Calu3 (cell line): ENCODE measurements around the gene SIRT7. TPM values are rescaled to one million over a fixed set of nuclear protein-coding genes. Genes with fewer than 3 reads are reported as not detected.

ENCODE experiments used
- BruUV-seq: library from RNA; stranded (reverse); fragments of 400-500 nt; replicated peaks from 2 replicates; lab custom pipeline; 2021; lab: Mats Ljungman, UMichigan
- CTCF ChIA-PET: fragments of 300-600 bp; sonication (Branson Sonifier 250); formaldehyde crosslinking; loops from one replicate; lab custom pipeline; 2022; ENCODE audit warnings: antibody characterized with exemption; lab: Charles Lee
- DNase-seq: peaks from one replicate; pipeline ENCODE4 v3.0.0; 2022
- H3K27ac Mint-ChIP-seq: one replicate; pipeline ENCODE4 v1.8.0; 2022; ENCODE audit warnings: mixed read lengths; ENCODE audit not compliant: unreplicated experiment
- H3K27me3 Mint-ChIP-seq: one replicate; pipeline ENCODE4 v1.8.0; 2022; ENCODE audit warnings: mixed read lengths; ENCODE audit not compliant: unreplicated experiment
- H3K36me3 Mint-ChIP-seq: one replicate; pipeline ENCODE4 v1.8.0; 2022; ENCODE audit warnings: mild to moderate bottlenecking, moderate library complexity, mixed read lengths; ENCODE audit not compliant: insufficient read depth, unreplicated experiment
- H3K4me1 Mint-ChIP-seq: one replicate; pipeline ENCODE4 v1.8.0; 2022; ENCODE audit warnings: mild to moderate bottlenecking, low read depth, mixed read lengths; ENCODE audit not compliant: unreplicated experiment
- H3K4me3 Mint-ChIP-seq: one replicate; pipeline ENCODE4 v1.8.0; 2022; ENCODE audit warnings: mild to moderate bottlenecking, low read depth, moderate library complexity, mixed read lengths; ENCODE audit not compliant: unreplicated experiment
- H3K9me3 Mint-ChIP-seq: one replicate; pipeline ENCODE4 v1.8.0; 2022; ENCODE audit warnings: low read depth, mixed read lengths; ENCODE audit not compliant: unreplicated experiment
- intact Hi-C: fragments of 100-400 bp; cut with micrococcal nuclease; formaldehyde crosslinking; loops from one replicate; pipeline ENCODE4 v1.10.0; 2022; ENCODE audit not compliant: unreplicated experiment
- total RNA-seq: library from RNA; stranded (reverse); gene quantifications from 2 replicates; pipeline ENCODE4 v1.2.3, GENCODE V29; 2022
- TF ChIP-seq, protein P1 (sequence below): fragments of 200-600 bp; IDR thresholded peaks from one replicate; pipeline ENCODE4 v1.8.0; 2022; ENCODE audit warnings: antibody characterized with exemption; ENCODE audit not compliant: unreplicated experiment

The SIRT7 gene
- total RNA-seq, 1 experiment from 2014 or later = 50.3 TPM

DNA sequence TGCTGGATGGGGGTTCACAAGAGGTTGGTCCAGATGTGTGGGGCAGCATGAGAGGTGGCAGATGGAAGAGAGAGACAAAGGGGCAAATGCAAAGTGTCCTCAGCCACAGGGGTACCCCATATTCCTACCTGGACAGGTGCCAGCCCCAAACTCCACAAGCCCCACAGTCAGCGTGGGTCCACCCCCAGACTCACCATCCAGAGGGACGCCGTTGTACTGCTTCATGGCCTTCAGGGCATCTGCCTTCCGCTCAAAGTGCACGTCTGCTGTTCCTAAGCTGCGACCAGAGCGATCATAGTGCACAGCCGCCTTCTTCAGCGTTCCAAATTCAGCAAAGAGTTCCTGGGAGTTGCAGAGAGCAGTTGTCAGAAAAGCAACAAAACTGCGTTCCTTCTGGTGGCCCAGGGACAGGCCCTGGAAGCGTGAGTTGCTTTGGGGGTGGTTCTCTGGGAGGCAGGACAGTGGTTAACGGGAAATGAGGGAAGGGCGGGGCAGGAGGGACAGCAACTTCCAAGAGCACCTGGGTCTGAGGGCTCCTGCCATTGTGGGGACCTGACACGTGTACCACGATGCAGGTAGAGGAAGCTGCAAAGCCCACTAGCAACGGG is 28.9 kb downstream of the SIRT7 start:
- H3K4me1 Mint-ChIP-seq = no peaks in the 10 kb centered on the region
- intact Hi-C loops = no loop called here

DNA sequence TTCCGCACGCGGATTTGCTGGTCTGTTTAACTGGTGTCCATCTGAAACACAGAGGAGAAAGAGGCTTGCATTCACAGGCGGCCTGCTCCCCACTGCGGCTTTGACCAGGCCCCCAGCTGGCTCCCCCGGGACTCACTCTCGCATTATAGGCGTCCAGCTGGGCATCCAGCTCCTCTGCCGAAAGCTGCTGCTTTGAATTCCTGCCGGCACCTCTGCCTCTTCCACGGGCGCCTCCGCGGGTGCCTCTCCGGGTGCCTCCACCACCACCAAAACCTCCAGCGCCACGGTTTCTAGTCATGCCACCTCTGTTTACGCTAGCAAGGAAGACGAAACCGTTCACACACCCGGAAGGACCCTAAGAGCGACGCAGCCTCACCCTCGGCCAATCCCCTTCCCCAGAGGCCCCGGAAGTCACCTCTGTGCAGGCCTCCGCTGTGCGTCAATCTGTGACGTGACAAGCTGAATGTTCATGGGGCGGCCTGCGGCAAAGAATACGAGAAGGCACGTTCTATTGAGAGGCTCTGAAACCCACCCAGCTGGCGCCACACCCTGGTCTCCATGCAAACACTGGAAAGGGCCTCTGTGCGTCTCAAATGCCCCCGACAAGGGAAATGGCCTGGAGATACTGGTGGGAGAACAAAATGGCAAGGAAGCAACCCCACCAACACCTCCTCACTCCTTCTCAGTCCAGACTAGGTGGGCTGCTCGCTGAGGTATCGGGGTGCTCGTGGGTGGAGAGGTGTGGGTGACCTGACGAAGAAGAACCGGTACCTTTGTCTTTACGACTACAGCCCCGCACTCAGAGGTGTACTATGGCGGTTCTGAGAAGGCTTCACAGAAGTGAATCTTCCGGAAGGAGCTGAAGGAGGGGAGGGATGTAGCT is 29.6 kb downstream of the SIRT7 start:
- Mint-ChIP-seq H3K4me1 (no peaks in the 10 kb centered on the region), H3K9me3 (no peaks in the 10 kb centered on the region), H3K27me3 (no peaks in the 10 kb centered on the region), H3K27ac (peak overlapping the region; percentile 47), H3K4me3 (peak overlapping the region; percentile 92), H3K36me3 (peaks cover 84% of the 10 kb centered on the region)
- no TSS peak for BruUV-seq
- CTCF ChIA-PET = interaction anchor here (0.6 kb wide), 1 partner anchor 359 kb away, joined by 3 read pairs; no protein-coding TSS in a partner anchor
- DNase-seq = no peak
- TF ChIP-seq, protein P1, sequence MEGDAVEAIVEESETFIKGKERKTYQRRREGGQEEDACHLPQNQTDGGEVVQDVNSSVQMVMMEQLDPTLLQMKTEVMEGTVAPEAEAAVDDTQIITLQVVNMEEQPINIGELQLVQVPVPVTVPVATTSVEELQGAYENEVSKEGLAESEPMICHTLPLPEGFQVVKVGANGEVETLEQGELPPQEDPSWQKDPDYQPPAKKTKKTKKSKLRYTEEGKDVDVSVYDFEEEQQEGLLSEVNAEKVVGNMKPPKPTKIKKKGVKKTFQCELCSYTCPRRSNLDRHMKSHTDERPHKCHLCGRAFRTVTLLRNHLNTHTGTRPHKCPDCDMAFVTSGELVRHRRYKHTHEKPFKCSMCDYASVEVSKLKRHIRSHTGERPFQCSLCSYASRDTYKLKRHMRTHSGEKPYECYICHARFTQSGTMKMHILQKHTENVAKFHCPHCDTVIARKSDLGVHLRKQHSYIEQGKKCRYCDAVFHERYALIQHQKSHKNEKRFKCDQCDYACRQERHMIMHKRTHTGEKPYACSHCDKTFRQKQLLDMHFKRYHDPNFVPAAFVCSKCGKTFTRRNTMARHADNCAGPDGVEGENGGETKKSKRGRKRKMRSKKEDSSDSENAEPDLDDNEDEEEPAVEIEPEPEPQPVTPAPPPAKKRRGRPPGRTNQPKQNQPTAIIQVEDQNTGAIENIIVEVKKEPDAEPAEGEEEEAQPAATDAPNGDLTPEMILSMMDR = no peak
- intact Hi-C loops = no loop called here

More for the DNA sequence above, 28.9 kb downstream of the SIRT7 start:
- Mint-ChIP-seq H3K4me3 (peak overlapping the region; percentile 92), H3K9me3 (no peaks in the 10 kb centered on the region), H3K27me3 (no peaks in the 10 kb centered on the region), H3K27ac (peak overlapping the region; percentile 47), H3K36me3 (peaks cover 88% of the 10 kb centered on the region)
- CTCF ChIA-PET = no interaction called here
- no TSS peak for BruUV-seq
- TF ChIP-seq, protein P1 = no peak
- DNase-seq = no peak

DNA sequence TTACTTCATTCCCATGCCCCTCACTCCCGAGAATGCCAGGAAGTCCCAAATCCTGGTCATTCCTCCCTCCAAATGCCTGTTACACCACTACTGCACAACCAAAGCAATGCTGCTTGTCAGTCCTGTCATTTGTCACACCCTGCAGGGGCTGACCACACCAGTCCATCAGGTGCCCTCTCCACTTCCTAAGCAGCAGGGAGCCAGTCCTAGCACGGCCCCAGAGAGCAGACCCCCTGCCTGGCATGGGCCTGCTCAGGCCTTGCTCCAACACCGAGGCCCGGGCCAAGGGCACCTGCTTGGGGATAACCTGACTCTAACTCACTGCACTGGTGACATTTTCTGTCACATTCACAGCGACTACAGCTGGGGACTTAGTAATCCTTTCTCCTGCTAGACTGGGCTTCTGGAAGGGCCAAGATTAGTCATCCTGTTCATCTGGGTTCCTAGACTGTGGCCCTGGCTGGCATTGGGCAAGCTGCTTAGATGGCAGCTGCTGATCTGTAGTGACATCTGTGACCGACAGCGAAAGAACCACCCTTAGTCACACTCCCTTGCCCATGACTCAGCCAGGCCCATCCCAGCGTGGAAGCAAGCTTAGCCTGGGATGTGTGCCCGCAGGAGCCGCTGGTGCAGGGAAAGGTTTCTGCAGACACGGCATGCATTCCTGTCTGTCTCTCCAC is 32.0 kb downstream of the SIRT7 start:
- Mint-ChIP-seq H3K27ac (no peak overlapping the region), H3K36me3 (peaks cover 78% of the 10 kb centered on the region), H3K9me3 (no peaks in the 10 kb centered on the region), H3K4me1 (no peaks in the 10 kb centered on the region), H3K27me3 (no peaks in the 10 kb centered on the region), H3K4me3 (no peak overlapping the region)
- TF ChIP-seq, protein P1 = no peak
- no peak for DNase-seq
- CTCF ChIA-PET = no interaction called here
- intact Hi-C loops = no loop called here
- BruUV-seq = no TSS peak

DNA sequence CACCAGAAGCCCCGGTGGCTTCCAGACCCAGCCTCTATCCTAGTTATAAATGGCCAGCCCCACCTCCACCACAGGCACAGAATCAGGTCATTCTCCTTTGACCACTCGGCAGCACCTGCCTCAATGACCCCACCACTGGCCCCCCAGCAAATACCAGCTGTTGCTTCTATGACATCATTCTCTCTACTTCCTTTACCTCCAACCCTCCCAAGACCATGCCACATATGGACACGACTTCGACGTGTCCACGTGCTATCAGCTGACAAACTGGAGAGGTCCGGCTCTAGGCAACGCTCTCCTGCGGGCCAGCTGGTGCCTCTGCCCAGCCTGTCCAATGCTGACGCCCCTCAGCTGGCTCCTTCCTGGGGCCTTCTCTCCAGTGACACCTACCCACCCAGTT is 32.5 kb downstream of the SIRT7 start:
- no peaks in the 10 kb centered on the region for H3K9me3 Mint-ChIP-seq
- no peaks in the 10 kb centered on the region for H3K4me1 Mint-ChIP-seq
- H3K27me3 Mint-ChIP-seq = no peaks in the 10 kb centered on the region
- no TSS peak for BruUV-seq
- peaks cover 75% of the 10 kb centered on the region for H3K36me3 Mint-ChIP-seq
- intact Hi-C loops = no loop called here
- DNase-seq = no peak
- H3K27ac Mint-ChIP-seq = no peak overlapping the region
- CTCF ChIA-PET = no interaction called here
- TF ChIP-seq, protein P1 = no peak
- no peak overlapping the region for H3K4me3 Mint-ChIP-seq
